GM21367 (cell line): ENCODE measurements around the gene RCC1.
A peak's percentile ranks its signal among the peaks of the same experiment; 100 is the strongest.
"Not testable (repeated sequence)": the region's sequence is repeated elsewhere in the genome, so short reads cannot be mapped to it uniquely, and the experiment has no call there.

ENCODE experiments used
- ATAC-seq: cut with Tn5 transposase; IDR thresholded peaks from one replicate; pipeline ENCODE4 v1.9.1; 2021; ENCODE audit not compliant: unreplicated experiment

RCC1 gene

DNA sequence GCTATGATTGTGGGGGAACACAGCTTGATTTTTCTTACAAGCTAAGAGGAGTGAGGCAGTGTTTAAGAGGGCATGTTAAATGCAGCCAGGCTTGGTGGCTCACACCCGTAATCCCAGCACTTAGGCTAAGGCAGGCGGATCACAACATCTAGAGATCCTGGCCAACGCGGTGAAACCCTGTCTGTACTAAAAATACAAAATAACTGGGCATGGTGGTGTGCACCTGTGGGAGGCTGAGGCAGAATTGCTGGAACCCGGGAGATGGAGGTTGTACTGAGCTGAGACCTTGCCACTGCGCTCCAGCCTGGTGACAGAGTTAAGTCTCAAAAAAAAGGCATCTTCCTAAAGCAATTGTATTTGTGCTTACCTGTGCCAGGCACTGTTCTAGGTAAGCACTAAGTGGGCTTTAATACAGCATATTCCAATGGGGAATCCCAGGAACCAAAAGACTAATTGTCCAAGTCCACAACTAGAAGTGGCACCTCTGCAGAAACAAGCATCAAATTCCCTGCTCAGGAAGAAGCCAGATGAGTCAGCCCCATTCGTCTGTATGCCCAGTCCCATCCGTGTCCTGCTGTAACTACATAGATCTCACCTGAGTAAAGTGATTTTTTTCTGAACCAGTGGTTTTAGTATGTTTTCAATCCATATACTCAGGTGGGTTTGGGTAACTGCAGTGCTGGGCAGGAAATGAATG lies 4.6 kb downstream of the RCC1 start:
- ATAC-seq = no peak

- ATAC-seq = no peak
Measured at GRCh38 chr1:28510970-28511440, 5.2 kb downstream of the RCC1 start.

DNA sequence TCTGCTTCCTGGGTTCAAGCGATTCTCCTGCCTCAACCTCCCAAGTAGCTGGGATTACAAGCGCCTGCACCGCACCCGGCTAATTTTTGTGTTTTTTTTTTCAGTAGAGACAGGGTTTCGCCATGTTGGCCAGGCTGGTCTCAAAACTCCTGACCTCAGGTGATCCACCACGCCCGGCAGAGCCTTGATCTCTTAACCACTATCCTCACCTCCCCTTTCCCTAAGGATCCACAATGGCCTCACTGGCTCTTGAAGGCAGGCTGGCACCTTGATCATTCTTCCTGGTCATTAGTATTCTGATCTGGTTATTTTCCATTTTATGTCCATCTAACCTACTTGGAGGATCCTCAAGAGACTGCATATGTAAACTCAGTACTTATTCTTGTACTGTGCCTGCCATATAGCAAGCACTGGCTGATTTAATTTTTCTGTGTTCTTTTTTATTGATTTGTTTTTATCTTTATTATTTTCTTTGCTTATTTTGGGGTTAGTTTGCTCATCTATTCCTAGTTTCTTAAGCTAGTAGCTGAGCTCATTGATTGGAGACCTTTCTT lies 6.3 kb downstream of the RCC1 start:
- ATAC-seq = no peak

GRCh38 chr1:28514445-28514933 lies 8.6 kb downstream of the RCC1 start:
- not testable (repeated sequence) for ATAC-seq

GRCh38 chr1:28516518-28516956 lies 10.7 kb downstream of the RCC1 start:
- ATAC-seq = no peak

GRCh38 chr1:28517649-28517999 lies 11.8 kb downstream of the RCC1 start:
- ATAC-seq = no peak

GRCh38 chr1:28518000-28518744 lies 12.3 kb downstream of the RCC1 start:
- ATAC-seq = peak; percentile 59

- peak; percentile 11 for ATAC-seq
Measured at GRCh38 chr1:28518745-28519341, 13.0 kb downstream of the RCC1 start.

- no peak for ATAC-seq
Measured at GRCh38 chr1:28519946-28520725, 14.3 kb downstream of the RCC1 start.

- ATAC-seq = not testable (repeated sequence)
Measured at GRCh38 chr1:28520796-28521195, 15.0 kb downstream of the RCC1 start.

GRCh38 chr1:28521502-28522164 lies 15.8 kb downstream of the RCC1 start:
- ATAC-seq = no peak

DNA sequence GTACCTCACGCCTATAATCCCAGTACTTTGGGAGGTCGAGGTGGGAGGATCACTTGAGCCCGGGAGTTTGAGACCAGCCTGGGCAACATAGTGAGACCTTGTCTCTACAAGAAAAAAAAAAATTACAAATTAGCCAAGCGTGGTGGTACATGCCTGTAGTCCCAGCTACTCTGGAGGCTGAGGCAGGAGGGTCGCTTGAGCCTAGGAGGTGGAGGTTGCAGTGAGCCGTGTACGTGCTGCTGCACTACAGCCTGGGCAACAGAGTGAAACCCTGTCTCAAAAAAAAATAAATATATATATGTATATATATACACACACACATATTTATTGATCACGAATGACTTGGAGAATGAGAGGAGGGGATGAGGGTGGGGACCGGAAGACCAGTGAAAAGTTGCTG lies 16.7 kb downstream of the RCC1 start:
- not testable (repeated sequence) for ATAC-seq

- ATAC-seq = not testable (repeated sequence)
Measured at GRCh38 chr1:28525002-28525642, 19.3 kb downstream of the RCC1 start.

DNA sequence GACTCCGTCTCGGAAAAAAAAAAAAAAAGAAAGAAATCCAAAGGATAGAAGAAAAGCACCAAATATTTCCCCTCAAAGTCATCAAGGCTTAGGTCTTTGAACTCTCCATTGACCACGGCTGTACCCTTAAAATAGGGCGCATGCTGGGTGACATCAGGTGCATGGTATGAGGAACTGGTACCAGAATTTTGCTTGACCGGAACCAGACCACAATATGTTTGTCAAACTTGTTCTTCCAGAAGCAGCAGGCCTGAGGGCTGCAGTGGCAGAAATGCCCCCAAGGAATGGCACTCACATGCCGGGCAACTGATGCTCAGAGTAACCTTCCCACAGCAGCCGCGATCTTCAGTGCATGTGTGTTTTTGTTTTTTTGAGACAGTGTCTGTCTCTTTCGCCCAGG lies 21.0 kb downstream of the RCC1 start:
- ATAC-seq = no peak

DNA sequence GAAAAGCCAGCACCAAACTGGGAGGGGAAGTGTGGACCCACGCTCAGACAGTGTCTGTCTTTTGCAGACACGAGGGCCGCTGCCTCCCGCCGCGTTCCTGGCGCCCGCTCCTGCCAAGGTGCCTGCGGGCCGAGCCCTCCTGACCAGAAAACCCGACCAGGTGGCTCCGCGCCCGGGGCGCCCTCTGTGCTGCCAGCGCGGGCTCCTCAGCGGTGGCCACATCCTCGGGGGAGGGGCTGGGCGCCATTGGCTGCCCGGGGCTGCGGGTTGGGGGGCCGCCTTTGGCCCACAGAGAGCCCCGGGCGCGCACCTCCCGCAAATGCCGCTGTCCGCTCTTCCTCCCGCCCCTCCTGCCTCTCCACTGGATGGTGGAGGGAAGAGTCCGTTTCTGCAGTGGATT lies 24.6 kb downstream of the RCC1 start:
- ATAC-seq = no peak

GRCh38 chr1:28534671-28535070 lies 28.8 kb downstream of the RCC1 start:
- ATAC-seq = no peak

- ATAC-seq = no peak
Measured at GRCh38 chr1:28535180-28535579, 29.3 kb downstream of the RCC1 start.

DNA sequence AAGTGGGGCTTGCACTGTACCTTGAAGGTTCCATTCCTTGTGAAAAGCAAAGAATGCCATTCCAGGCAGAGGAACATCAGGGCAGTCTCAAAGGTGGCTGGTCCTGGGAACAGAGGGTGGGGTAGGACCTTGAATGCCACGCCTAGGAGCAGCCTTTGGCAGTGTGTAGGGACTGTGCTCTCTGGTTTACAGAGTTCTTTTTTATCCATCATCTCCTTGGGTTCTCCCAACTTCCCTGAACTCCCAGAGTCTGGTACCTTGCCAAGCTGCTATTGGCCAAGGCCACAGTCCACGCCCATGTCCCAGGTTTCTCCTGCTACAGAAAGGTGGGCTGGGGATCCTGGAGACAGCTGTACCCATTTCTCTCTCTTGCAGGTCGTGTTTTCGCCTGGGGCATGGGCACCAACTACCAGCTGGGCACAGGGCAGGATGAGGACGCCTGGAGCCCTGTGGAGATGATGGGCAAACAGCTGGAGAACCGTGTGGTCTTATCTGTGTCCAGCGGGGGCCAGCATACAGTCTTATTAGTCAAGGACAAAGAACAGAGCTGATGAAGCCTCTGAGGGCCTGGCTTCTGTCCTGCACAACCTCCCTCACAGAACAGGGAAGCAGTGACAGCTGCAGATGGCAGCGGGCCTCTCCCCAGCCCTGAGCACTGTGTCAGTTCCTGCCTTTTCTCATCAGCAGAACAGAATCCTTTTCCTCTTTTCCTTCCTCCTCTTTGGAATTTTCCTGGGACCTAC lies 31.8 kb downstream of the RCC1 start:
- ATAC-seq = no peak

GRCh38 chr1:28538286-28538685 lies 32.4 kb downstream of the RCC1 start:
- no peak for ATAC-seq
